ENCODE data around the gene SLC22A9. TPM values are rescaled to one million over a fixed set of nuclear protein-coding genes. Genes with fewer than 3 reads are reported as not detected.

SLC22A9 gene
- total and polyA plus RNA-seq, 3 experiments from 2014 or later, result not detected

DNA sequence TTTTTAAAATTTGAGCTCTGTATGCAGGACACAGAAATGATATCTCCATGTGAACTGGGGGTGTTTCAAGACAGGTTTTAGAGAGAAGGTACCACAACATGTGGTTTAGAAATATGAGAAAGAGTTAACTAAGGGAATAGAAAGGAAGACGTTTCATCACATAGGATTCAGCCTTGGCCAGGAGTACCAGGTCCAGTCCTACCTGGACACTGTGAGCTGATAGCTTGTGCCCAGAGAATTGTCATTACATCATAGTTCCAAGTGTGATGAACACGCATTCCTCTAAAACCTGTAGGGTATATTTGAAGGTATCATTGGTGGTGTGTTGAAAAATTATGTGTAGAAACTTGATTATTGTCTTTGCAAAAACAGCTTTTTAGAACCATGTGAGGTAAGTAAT is 1.8 kb downstream of the SLC22A9 start:
- DNase-seq, result no peak
- H3K4me3 ChIP-seq (ENCODE audit: low read length), result no peak overlapping the region
- no peak overlapping the region for H3K4me3 Mint-ChIP-seq
- no peaks in the 10 kb centered on the region for H3K9me3 ChIP-seq (ENCODE audit: low read length)
- H3K27me3 ChIP-seq (ENCODE audit: insufficient read depth, low read length, poor library complexity, severe bottlenecking), result peaks cover 6% of the 10 kb centered on the region
- H3K4me1 ChIP-seq (ENCODE audit: insufficient read depth, low read length), result no peaks in the 10 kb centered on the region
- CTCF ChIA-PET, result no interaction called here
- H3K27ac ChIP-seq (ENCODE audit: low read depth, low read length), result no peak overlapping the region
- no peaks in the 10 kb centered on the region for H3K36me3 Mint-ChIP-seq
- H3K4me1 Mint-ChIP-seq, result no peaks in the 10 kb centered on the region
- H3K36me3 ChIP-seq (ENCODE audit: insufficient read depth, low read length), result no peaks in the 10 kb centered on the region
- POLR2A ChIA-PET, result no interaction called here
- no peak overlapping the region for H3K27ac Mint-ChIP-seq
- peaks cover 0 to 11% (median 3%) of the 10 kb centered on the region in 5 donors for H3K9me3 Mint-ChIP-seq
- peaks cover 6 to 58% of the 10 kb centered on the region in 2 donors for H3K27me3 Mint-ChIP-seq

DNA sequence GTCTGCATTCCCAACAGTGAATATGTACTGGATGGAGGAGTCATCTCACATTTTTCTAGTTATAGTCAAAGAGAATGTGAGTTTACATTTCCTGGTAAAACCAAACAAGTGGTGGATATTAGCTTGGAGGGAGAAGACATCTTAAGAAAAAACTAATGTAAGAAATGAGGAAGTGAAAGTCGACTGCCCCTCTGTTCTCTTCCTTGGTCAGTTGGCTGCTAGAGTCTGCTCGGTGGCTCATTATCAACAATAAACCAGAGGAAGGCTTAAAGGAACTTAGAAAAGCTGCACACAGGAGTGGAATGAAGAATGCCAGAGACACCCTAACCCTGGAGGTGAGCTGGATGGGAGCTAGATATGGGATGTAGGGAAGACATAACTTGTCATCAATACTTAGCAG is 5.8 kb downstream of the SLC22A9 start:
- Mint-ChIP-seq H3K36me3 (no peaks in the 10 kb centered on the region), H3K27ac (no peak overlapping the region), H3K4me3 (no peak overlapping the region), H3K9me3 (no peaks in the 10 kb centered on the region), H3K27me3 (peaks cover 14 to 45% of the 10 kb centered on the region in 2 donors), H3K4me1 (no peaks in the 10 kb centered on the region)
- ChIA-PET CTCF (no interaction called here), POLR2A (no interaction called here)
- no peak for DNase-seq
- Histone ChIP-seq H3K4me1 (ENCODE audit: insufficient read depth, low read length) (no peaks in the 10 kb centered on the region), H3K4me3 (ENCODE audit: low read length) (no peak overlapping the region), H3K9me3 (ENCODE audit: low read length) (no peaks in the 10 kb centered on the region), H3K27ac (ENCODE audit: low read depth, low read length) (no peak overlapping the region), H3K36me3 (ENCODE audit: insufficient read depth, low read length) (no peaks in the 10 kb centered on the region), H3K27me3 (ENCODE audit: insufficient read depth, low read length, poor library complexity, severe bottlenecking) (peaks cover 6% of the 10 kb centered on the region)

DNA sequence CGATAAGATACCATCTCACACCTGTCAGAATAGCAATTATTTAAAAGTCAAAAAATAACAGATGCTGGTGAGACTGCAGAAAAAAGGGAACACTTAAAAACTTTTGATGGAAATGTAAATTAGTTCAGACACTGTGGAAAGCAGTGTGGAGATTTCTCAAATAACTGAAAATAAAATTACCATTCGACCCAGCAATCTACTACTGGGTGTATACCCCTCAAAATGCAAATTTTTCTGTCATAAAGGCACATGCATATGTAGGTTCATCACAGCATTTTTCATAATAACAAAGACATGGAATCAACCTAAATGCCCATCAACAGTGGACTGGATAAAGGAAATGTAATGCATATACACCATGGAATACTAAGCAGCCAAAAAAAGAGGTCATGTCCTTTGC is 10.5 kb downstream of the SLC22A9 start:
- Mint-ChIP-seq H3K4me3 (no peak overlapping the region), H3K27me3 (peaks cover 11 to 25% of the 10 kb centered on the region in 2 donors), H3K36me3 (no peaks in the 10 kb centered on the region), H3K4me1 (no peaks in the 10 kb centered on the region), H3K27ac (no peak overlapping the region), H3K9me3 (peaks cover 0 to 2% (median 0%) of the 10 kb centered on the region in 5 donors)
- ChIA-PET POLR2A (no interaction called here), CTCF (no interaction called here)
- no peaks in the 10 kb centered on the region for H3K4me1 ChIP-seq (ENCODE audit: insufficient read depth, low read length)
- no peak for DNase-seq
- no peaks in the 10 kb centered on the region for H3K27me3 ChIP-seq (ENCODE audit: insufficient read depth, low read length, poor library complexity, severe bottlenecking)
- H3K9me3 ChIP-seq (ENCODE audit: low read length), result no peaks in the 10 kb centered on the region
- no peak overlapping the region for H3K27ac ChIP-seq (ENCODE audit: low read depth, low read length)
- no peak overlapping the region for H3K4me3 ChIP-seq (ENCODE audit: low read length)
- H3K36me3 ChIP-seq (ENCODE audit: insufficient read depth, low read length), result no peaks in the 10 kb centered on the region

DNA sequence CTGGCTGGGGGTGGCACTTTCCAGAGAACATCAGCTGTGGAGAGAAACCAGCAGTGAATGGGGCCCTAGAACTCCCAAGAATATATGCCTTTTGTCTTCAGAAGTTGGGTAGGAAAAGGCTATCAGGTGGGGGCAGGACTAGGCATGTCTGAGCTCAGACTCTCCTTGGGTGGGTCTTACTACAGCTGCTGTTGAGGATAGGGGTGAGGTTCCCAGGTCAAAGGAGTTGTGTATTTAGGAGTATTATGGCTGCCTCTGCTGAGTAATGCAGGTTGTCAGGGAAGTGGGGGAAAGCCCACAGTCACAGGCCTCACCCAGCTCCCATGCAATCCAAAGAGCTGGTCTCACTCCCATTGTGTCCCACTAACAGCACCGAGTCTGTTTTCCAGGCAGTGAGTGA is 26.1 kb downstream of the SLC22A9 start:
- no peaks in the 10 kb centered on the region for H3K4me1 Mint-ChIP-seq
- no peaks in the 10 kb centered on the region for H3K36me3 ChIP-seq (ENCODE audit: insufficient read depth, low read length)
- CTCF ChIA-PET, result no interaction called here
- no peak overlapping the region for H3K4me3 Mint-ChIP-seq
- no peak overlapping the region for H3K4me3 ChIP-seq (ENCODE audit: low read length)
- DNase-seq, result no peak
- no peaks in the 10 kb centered on the region for H3K9me3 ChIP-seq (ENCODE audit: low read length)
- peaks cover 42 to 85% of the 10 kb centered on the region in 2 donors for H3K27me3 Mint-ChIP-seq
- POLR2A ChIA-PET, result no interaction called here
- H3K36me3 Mint-ChIP-seq, result peaks cover 0 to 4% (median 3%) of the 10 kb centered on the region in 3 donors
- H3K27ac ChIP-seq (ENCODE audit: low read depth, low read length), result no peak overlapping the region
- no peaks in the 10 kb centered on the region for H3K27me3 ChIP-seq (ENCODE audit: insufficient read depth, low read length, poor library complexity, severe bottlenecking)
- no peaks in the 10 kb centered on the region for H3K4me1 ChIP-seq (ENCODE audit: insufficient read depth, low read length)
- H3K27ac Mint-ChIP-seq, result no peak overlapping the region
- no peaks in the 10 kb centered on the region for H3K9me3 Mint-ChIP-seq

DNA sequence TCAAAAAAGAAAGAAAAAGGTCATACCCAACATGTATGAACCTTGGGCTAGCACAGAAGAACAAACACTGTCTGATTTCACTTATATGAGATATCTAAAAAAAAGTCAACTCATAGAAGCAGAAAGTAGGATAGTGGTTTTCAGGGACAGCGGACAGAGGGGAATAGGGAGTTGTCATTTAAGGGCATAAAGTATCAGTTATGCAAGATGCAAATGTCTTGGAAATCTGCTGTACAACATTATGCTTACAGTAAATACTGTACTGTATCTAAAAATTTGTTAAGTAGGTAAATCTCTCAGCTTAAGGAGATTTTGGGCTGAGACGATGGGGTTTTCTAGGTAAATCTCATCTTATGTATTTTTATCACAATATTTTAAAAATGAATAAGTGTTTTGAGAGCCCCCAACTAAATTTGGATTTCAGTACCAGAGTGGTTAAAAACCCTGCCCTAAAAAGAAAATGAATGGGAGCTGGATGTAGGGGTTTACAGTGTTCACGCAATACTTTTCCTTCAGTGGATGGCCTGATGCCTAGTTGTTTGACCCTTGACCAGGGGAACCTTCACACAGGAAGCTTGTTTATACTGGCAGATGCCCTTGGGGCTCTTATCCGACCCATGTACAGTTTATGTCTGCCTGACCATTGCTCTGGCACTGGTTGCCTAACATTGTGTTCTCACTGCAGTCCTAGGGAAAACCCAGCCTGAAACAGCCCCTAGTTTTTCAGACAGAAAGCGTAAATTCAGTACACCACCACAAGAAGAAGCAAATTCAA is 34.8 kb downstream of the SLC22A9 start:
- no peaks in the 10 kb centered on the region for H3K36me3 Mint-ChIP-seq
- ChIA-PET CTCF (no interaction called here), POLR2A (no interaction called here)

DNA sequence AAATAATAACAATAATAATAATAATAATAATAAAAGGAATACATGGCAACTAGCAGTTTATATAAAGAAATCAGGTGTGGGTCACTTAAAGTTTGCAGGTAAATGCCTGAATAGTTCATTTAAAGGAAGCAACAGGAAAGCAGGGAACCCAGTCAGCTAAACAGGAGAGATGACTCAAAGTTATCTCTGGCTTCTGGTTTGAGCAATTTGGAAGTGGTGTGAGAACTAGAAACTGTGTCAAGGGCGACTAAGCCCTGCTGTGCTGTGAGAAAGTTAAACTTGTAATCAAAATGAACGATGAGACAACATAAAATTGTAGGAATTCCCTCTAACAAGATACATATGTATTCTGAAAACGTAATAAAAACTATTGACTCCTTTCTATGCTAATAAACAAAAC is 35.5 kb downstream of the SLC22A9 start:
- CTCF ChIA-PET, result no interaction called here
- H3K27ac Mint-ChIP-seq, result no peak overlapping the region
- no peak for DNase-seq
- no peaks in the 10 kb centered on the region for H3K4me1 ChIP-seq (ENCODE audit: insufficient read depth, low read length)
- no peak overlapping the region for H3K4me3 ChIP-seq (ENCODE audit: low read length)
- peaks cover 3% of the 10 kb centered on the region for H3K27me3 ChIP-seq (ENCODE audit: insufficient read depth, low read length, poor library complexity, severe bottlenecking)
- H3K36me3 Mint-ChIP-seq, result no peaks in the 10 kb centered on the region
- no peaks in the 10 kb centered on the region for H3K4me1 Mint-ChIP-seq
- no peaks in the 10 kb centered on the region for H3K36me3 ChIP-seq (ENCODE audit: insufficient read depth, low read length)
- no peak overlapping the region for H3K27ac ChIP-seq (ENCODE audit: low read depth, low read length)
- H3K9me3 Mint-ChIP-seq, result no peaks in the 10 kb centered on the region
- no peaks in the 10 kb centered on the region for H3K9me3 ChIP-seq (ENCODE audit: low read length)
- H3K27me3 Mint-ChIP-seq, result peaks cover 19 to 47% of the 10 kb centered on the region in 2 donors
- no peak overlapping the region for H3K4me3 Mint-ChIP-seq
- POLR2A ChIA-PET, result no interaction called here

More for the DNA sequence above, 34.8 kb downstream of the SLC22A9 start:
- Mint-ChIP-seq H3K27me3 (peaks cover 19 to 44% of the 10 kb centered on the region in 2 donors), H3K27ac (no peak overlapping the region), H3K4me3 (no peak overlapping the region), H3K9me3 (no peaks in the 10 kb centered on the region), H3K4me1 (no peaks in the 10 kb centered on the region)
- Histone ChIP-seq H3K9me3 (ENCODE audit: low read length) (no peaks in the 10 kb centered on the region), H3K27ac (ENCODE audit: low read depth, low read length) (no peak overlapping the region), H3K36me3 (ENCODE audit: insufficient read depth, low read length) (no peaks in the 10 kb centered on the region), H3K4me1 (ENCODE audit: insufficient read depth, low read length) (no peaks in the 10 kb centered on the region), H3K27me3 (ENCODE audit: insufficient read depth, low read length, poor library complexity, severe bottlenecking) (peaks cover 1% of the 10 kb centered on the region), H3K4me3 (ENCODE audit: low read length) (no peak overlapping the region)
- DNase-seq, result no peak

DNA sequence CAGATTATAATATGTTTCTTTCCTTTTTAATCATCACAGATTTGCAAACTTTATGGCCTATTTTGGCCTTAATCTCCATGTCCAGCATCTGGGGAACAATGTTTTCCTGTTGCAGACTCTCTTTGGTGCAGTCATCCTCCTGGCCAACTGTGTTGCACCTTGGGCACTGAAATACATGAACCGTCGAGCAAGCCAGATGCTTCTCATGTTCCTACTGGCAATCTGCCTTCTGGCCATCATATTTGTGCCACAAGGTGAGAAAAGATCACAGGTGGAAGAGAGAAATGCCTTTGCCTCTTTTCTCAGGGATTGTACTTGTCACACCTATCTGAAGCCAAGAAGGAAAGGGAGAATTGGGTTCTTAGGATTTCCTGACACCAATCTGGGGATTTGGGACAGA is 36.9 kb downstream of the SLC22A9 start:
- Mint-ChIP-seq H3K36me3 (no peaks in the 10 kb centered on the region), H3K4me1 (no peaks in the 10 kb centered on the region), H3K27me3 (peaks cover 14 to 34% of the 10 kb centered on the region in 2 donors), H3K27ac (no peak overlapping the region), H3K4me3 (no peak overlapping the region), H3K9me3 (no peaks in the 10 kb centered on the region)
- no peak for DNase-seq
- ChIA-PET POLR2A (no interaction called here), CTCF (no interaction called here)
- Histone ChIP-seq H3K9me3 (ENCODE audit: low read length) (no peaks in the 10 kb centered on the region), H3K4me3 (ENCODE audit: low read length) (no peak overlapping the region), H3K27ac (ENCODE audit: low read depth, low read length) (no peak overlapping the region), H3K4me1 (ENCODE audit: insufficient read depth, low read length) (no peaks in the 10 kb centered on the region), H3K36me3 (ENCODE audit: insufficient read depth, low read length) (no peaks in the 10 kb centered on the region), H3K27me3 (ENCODE audit: insufficient read depth, low read length, poor library complexity, severe bottlenecking) (peaks cover 3% of the 10 kb centered on the region)

DNA sequence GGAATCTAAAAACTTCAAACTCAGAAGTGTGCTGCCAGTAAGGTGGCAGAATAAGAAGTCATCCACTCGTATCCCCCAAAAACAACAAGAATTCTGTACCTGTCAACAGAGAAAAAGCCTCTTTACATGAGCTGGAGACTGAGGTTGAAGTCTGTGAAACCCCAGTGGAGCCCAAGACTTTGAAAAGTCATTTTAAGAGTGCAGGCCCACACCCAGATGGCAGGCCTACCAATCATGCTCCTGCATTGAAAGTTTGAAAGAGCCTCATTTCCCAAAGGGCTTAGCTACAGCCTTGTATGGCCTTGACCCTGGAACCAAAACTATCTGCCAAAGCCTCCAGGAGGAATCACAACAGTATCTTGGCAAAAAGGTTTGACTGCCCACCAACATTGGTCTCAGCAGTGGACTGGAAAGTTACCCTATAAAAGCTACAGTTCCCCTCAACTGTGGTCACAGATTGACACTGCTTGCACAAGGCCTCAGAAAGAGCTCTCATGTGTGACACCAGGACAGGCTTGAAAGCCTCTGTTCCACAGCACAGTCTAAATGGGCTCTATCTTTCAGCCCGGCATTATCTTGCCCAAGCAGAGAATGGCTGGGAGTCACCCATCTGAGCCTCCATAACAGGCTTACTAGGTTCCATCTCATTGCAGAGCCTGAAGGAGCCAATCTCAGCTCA is 47.7 kb downstream of the SLC22A9 start:
- POLR2A ChIA-PET, result no interaction called here
- CTCF ChIA-PET, result no interaction called here
- H3K9me3 Mint-ChIP-seq, result peaks cover 0 to 14% (median 7%) of the 10 kb centered on the region in 5 donors
- Histone ChIP-seq H3K27me3 (ENCODE audit: insufficient read depth, low read length, poor library complexity, severe bottlenecking) (no peaks in the 10 kb centered on the region), H3K4me1 (ENCODE audit: insufficient read depth, low read length) (peaks cover 10% of the 10 kb centered on the region), H3K9me3 (ENCODE audit: low read length) (no peaks in the 10 kb centered on the region), H3K27ac (ENCODE audit: low read depth, low read length) (no peak overlapping the region), H3K4me3 (ENCODE audit: low read length) (no peak overlapping the region), H3K36me3 (ENCODE audit: insufficient read depth, low read length) (no peaks in the 10 kb centered on the region)
- H3K27ac Mint-ChIP-seq, result peak overlapping the region in 1 of 8 donors; percentile 19
- DNase-seq, result no peak
- peaks cover 13 to 36% (median 29%) of the 10 kb centered on the region in 3 donors for H3K4me1 Mint-ChIP-seq
- H3K27me3 Mint-ChIP-seq, result peaks cover 0 to 4% of the 10 kb centered on the region in 2 donors
- H3K36me3 Mint-ChIP-seq, result peaks cover 0 to 8% (median 3%) of the 10 kb centered on the region in 3 donors
- H3K4me3 Mint-ChIP-seq, result no peak overlapping the region
